ENCODE data around the gene CECR2. TPM values are rescaled to one million over a fixed set of nuclear protein-coding genes. Genes with fewer than 3 reads are reported as not detected.

Gene CECR2
- polyA plus RNA-seq (2012; ENCODE audit: insufficient read depth, insufficient read length): 0.85 TPM

- H3K4me3 ChIP-seq (ENCODE audit: low read length): peak within 1 kb of the TSS; percentile 53
- DNase-seq (ENCODE audit: low read depth, low spot score): no peak
Measured at GRCh38 chr22:17369439-17370025, at the start of gene CECR2. CECR2 (plus strand) TSS chr22:17369460; CDS start chr22:17369784, 324 bp downstream.

GRCh38 chr22:17319546-17319945 lies 49.7 kb upstream of the CECR2 start:
- no peak for DNase-seq (ENCODE audit: low read depth, low spot score)
- H3K4me3 ChIP-seq (ENCODE audit: low read length): no peak overlapping the region

DNA sequence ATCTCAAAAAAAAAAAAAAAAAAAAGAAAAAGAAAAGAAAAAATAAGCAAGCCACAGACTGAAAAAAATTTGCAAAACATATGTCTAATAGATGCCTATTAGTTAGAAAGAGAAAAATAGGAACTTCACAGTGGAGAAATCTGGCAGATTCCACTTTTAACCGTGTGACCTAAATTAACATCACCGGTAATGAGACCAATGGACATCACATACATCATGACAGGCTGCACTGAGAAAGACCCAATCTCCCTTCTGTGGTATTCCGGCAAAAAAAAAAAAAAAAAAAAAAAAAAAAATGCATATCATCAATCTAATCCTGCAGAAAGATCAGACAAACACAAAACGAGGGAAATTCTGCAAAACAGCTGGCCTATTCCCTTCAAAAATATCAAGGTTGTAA lies 46.7 kb upstream of the CECR2 start:
- no peak for DNase-seq (ENCODE audit: low read depth, low spot score)
- no peak overlapping the region for H3K4me3 ChIP-seq (ENCODE audit: low read length)

- DNase-seq (ENCODE audit: low read depth, low spot score): no peak
- no peak overlapping the region for H3K4me3 ChIP-seq (ENCODE audit: low read length)
Measured at GRCh38 chr22:17331690-17332089, 37.6 kb upstream of the CECR2 start.

GRCh38 chr22:17332109-17332800 lies 37.0 kb upstream of the CECR2 start:
- no peak for DNase-seq (ENCODE audit: low read depth, low spot score)
- no peak overlapping the region for H3K4me3 ChIP-seq (ENCODE audit: low read length)

GRCh38 chr22:17334059-17334458 lies 35.2 kb upstream of the CECR2 start:
- no peak for DNase-seq (ENCODE audit: low read depth, low spot score)
- H3K4me3 ChIP-seq (ENCODE audit: low read length): no peak overlapping the region

GRCh38 chr22:17334983-17335382 lies 34.3 kb upstream of the CECR2 start:
- no peak overlapping the region for H3K4me3 ChIP-seq (ENCODE audit: low read length)
- no peak for DNase-seq (ENCODE audit: low read depth, low spot score)

GRCh38 chr22:17336061-17336460 lies 33.2 kb upstream of the CECR2 start:
- no peak for DNase-seq (ENCODE audit: low read depth, low spot score)
- H3K4me3 ChIP-seq (ENCODE audit: low read length): no peak overlapping the region

DNA sequence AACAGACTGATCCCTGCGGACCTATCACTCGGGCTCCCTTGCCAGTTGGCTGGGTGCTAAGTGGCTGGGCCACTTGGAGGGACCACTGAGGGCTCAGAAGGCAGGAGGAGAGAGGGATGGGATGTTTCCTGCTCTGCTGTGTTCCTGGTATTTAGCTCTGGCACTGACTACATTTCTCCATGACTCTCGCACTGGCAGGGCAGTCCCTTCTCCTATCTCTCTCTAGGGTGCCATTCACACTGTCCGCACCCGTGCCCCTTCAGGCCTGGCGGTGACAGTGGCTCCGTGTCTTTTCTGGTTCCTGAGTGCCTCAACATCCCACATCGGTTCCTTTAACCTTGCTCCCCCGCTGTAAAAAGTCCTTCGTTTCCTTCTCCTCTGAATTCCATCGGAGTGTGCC lies 31.6 kb upstream of the CECR2 start:
- no peak overlapping the region for H3K4me3 ChIP-seq (ENCODE audit: low read length)
- no peak for DNase-seq (ENCODE audit: low read depth, low spot score)

GRCh38 chr22:17339095-17339693 lies 30.1 kb upstream of the CECR2 start:
- DNase-seq (ENCODE audit: low read depth, low spot score): no peak
- no peak overlapping the region for H3K4me3 ChIP-seq (ENCODE audit: low read length)

DNA sequence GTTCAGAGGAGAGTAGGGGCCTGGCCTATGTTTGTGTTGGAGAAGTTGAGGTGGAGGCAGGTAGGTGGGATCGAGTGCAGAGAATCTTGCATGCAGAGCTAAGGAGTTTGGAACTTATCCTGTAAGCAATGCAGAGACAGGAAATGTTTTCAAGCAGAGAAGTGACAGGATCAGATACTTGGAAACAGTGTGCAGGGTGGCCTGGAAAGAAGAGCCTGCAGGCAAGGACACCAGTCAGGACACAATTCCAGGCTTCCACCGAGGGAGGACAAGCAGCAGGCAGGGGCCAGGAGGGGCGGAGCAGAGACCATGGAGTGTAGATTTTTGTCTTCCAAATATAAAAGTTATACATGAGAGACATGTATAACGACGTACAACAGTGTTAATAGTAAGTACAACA lies 26.9 kb upstream of the CECR2 start:
- DNase-seq (ENCODE audit: low read depth, low spot score): no peak
- no peak overlapping the region for H3K4me3 ChIP-seq (ENCODE audit: low read length)

- DNase-seq (ENCODE audit: low read depth, low spot score): no peak
- no peak overlapping the region for H3K4me3 ChIP-seq (ENCODE audit: low read length)
Measured at GRCh38 chr22:17343766-17344165, 25.5 kb upstream of the CECR2 start.

- H3K4me3 ChIP-seq (ENCODE audit: low read length): no peak overlapping the region
- no peak for DNase-seq (ENCODE audit: low read depth, low spot score)
Measured at GRCh38 chr22:17346578-17346977, 22.7 kb upstream of the CECR2 start.

DNA sequence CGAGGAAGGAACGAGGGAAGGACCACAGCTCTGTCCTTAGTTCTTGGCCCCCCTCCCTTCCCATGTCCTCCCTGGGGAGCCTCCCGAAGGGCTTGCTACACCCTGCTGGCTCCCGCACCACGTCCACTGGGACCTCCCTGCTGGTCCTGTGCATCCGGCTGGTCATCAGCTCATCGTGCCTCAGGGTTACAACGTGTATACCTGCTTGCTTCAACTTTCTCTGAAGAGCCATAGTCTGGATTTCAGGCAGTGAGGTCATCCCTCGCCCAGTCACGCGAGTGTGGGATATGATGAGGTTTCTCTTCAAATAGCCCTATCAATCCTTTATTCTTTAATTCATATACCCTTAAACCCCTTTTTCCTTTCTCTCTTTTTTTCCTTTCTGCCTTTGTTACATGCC lies 21.5 kb upstream of the CECR2 start:
- DNase-seq (ENCODE audit: low read depth, low spot score): no peak
- H3K4me3 ChIP-seq (ENCODE audit: low read length): no peak overlapping the region

GRCh38 chr22:17348464-17349103 lies 20.7 kb upstream of the CECR2 start:
- H3K4me3 ChIP-seq (ENCODE audit: low read length): no peak overlapping the region
- no peak for DNase-seq (ENCODE audit: low read depth, low spot score)

DNA sequence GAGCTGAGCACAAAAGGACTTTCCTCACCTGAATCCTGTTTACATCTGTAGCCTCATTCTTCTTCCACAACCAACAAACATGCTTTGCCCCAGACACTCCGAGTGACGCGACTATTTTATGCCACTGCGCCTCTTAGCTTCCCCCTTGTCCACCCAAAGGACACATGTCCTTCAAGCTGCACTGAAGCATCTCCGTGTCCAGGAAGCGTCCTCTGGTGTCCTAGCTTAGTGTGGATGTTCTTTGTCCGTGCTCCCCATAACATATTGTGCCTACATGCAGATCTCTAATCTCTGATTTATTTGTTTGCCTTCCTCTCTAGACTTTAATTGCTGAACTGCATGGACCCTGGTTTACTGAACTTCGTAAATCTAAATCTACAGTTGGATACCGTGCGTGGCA lies 20.1 kb upstream of the CECR2 start:
- DNase-seq (ENCODE audit: low read depth, low spot score): no peak
- no peak overlapping the region for H3K4me3 ChIP-seq (ENCODE audit: low read length)

- DNase-seq (ENCODE audit: low read depth, low spot score): no peak
- no peak overlapping the region for H3K4me3 ChIP-seq (ENCODE audit: low read length)
Measured at GRCh38 chr22:17350292-17350691, 19.0 kb upstream of the CECR2 start.

- no peak for DNase-seq (ENCODE audit: low read depth, low spot score)
- H3K4me3 ChIP-seq (ENCODE audit: low read length): no peak overlapping the region
Measured at GRCh38 chr22:17352798-17353197, 16.5 kb upstream of the CECR2 start.

- H3K4me3 ChIP-seq (ENCODE audit: low read length): no peak overlapping the region
- no peak for DNase-seq (ENCODE audit: low read depth, low spot score)
Measured at GRCh38 chr22:17357688-17358087, 11.6 kb upstream of the CECR2 start.

GRCh38 chr22:17358415-17358814 lies 10.8 kb upstream of the CECR2 start:
- no peak for DNase-seq (ENCODE audit: low read depth, low spot score)

More at GRCh38 chr22:17358415-17358814, 10.8 kb upstream of the CECR2 start:
- H3K4me3 ChIP-seq (ENCODE audit: low read length): no peak overlapping the region

Measured in Jurkat, Clone E6-1 (cell line).